Glomerular endothelial cell (primary cell): Measurements from ENCODE around the gene SLC4A5. TPM values are rescaled to one million over a fixed set of nuclear protein-coding genes. Genes with fewer than 3 reads are reported as not detected.

ENCODE experiments used
- DNase-seq: peaks from one replicate; pipeline ENCODE4 v3.0.0-alpha.2; 2011; ENCODE audit warnings: low read depth, low spot score; ENCODE audit errors: extremely low read depth
- total RNA-seq: library from RNA; depleted of rRNA; stranded (reverse); fragments of >200 nt; gene quantifications from 2 replicates; pipeline ENCODE4 v1.2.3, GENCODE V29; 2015

SLC4A5 gene
- total RNA-seq, result 0.10 and 0.18 TPM in 2 replicates

DNA sequence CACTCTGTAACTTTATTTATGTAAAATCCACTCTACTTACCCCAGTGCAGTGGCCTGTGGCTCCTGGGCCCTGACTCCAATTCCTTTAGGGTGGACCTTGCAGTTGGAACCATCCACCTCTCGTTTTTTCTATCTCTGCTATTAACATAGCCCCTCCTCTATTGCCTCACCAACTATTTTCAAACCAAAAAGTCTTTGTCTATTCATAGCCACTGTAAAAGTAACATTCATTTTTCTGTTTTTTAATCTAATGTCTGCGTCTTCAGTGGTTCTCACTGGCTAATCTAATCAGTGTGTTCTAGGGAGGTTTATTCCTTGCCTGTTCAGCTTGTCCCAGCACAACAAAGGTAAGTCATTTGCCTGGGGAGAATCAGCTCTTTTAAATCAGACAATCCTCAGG lies at the start of gene SLC4A5:
Gene SLC4A5 (minus strand): TSS at position 101 of the 400 bp plus-strand sequence. CDS start 28,393 bp downstream, outside the sequence.
- no peak for DNase-seq

DNA sequence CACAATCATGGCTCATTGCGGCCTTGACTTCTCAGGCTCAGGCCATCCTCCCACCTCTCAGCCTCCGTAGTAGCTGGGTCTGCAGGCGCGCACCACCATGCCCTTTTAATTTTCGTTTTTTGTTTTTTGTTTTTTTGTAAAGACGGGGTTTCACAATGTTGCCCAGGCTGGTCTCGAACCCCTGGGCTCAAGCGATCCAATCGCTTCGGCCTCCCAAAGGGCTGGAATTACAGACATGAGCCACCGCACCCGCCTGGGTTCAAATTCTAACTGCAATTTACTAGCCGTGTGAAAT lies 49.2 kb upstream of the SLC4A5 start:
- no peak for DNase-seq

DNA sequence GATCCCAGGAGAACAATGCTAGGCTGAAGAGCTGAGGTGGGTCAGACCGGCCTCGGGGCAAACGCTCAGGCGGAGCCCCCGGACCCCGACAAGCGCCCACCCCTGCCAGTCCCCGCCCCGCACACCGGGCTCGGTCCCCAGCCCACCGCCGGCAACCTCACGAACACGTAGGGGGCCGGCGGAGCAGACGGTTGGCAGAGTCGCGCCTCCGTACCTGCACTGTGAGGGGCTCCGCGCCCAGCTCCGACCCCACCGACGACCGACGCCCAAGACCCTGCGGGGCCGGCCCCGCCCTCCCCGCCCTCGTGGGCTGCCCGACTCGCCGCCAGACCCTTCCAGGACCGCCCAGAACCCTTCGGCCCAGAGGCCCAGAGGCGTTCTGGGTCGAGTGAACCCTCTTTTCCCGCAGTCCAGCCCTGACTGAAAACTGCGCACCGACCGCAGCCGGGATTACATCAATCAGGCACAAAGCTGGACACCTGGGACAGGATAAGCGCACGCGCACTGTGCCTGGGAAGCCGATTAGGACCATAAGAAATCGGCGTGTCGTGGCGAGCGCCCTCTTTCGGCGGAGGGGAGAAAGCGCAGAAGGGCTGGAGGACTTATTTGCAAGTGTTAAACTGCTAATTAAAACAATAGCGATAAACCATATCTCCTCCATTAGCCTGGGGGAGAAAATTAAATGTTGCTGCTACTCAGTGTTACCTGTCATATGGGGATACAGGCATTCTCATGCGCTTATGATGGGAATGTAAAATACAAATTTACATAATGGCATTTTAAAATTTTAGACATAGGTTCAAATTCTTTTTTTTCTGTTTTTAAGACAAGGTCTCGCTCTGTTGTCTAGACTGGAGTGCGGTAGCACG lies 48.6 kb upstream of the SLC4A5 start:
- peak; percentile 75 for DNase-seq

GRCh38 chr2:74391209-74391579 lies 48.0 kb upstream of the SLC4A5 start:
- DNase-seq, result no peak

DNA sequence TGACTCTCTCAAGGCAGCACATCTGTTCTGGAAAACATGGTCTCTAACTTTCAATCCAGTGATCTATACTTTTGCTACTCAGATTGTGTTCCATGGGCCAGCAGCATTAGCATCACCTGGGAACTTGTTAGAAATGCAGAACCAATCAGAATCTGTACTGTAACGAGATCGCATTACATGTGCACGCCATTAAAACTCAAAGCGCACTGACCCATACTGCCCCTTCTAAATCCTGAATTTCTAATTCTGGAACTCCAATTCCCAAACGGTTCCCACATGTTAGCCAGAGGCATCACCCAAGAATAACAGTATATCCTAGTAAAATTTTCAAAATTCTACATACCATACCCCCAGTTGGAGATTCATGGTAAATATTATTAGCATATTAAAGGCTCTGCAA lies 47.4 kb upstream of the SLC4A5 start:
- no peak for DNase-seq

- no peak for DNase-seq
Measured at GRCh38 chr2:74387346-74387745, 44.1 kb upstream of the SLC4A5 start.

GRCh38 chr2:74385396-74385795 lies 42.2 kb upstream of the SLC4A5 start:
- DNase-seq, result no peak

DNA sequence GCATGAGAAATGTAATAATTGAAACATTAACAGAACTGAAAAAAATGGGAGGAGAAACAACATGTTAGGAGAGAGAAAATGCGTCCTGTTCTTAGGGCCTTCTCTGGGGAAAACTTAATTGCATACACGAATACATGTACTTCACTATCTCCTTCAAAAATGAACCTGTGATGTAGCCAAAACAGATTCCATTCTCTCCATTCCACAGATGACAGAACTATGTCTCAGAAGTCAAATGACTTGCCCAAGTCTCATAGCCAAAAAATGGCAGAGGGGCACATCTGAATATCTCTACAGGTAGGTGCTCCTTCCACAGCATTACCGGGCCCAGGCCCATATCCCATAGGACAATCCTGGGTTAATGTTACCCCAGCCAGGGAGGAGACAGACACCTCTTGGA lies 40.8 kb upstream of the SLC4A5 start:
- DNase-seq, result no peak

- no peak for DNase-seq
Measured at GRCh38 chr2:74383254-74383653, 40.0 kb upstream of the SLC4A5 start.

- no peak for DNase-seq
Measured at GRCh38 chr2:74381751-74382150, 38.5 kb upstream of the SLC4A5 start.

GRCh38 chr2:74379851-74380789 lies 36.9 kb upstream of the SLC4A5 start, which contains the start of gene DCTN1:
Gene DCTN1, minus strand, starts transcription at chr2:74380311. Its CDS starts 274 bp downstream, at chr2:74380037.
- DNase-seq, result no peak

- DNase-seq, result no peak
Measured at GRCh38 chr2:74378007-74378406, 34.8 kb upstream of the SLC4A5 start.

GRCh38 chr2:74375838-74376237 lies 32.6 kb upstream of the SLC4A5 start:
- DNase-seq, result no peak

DNA sequence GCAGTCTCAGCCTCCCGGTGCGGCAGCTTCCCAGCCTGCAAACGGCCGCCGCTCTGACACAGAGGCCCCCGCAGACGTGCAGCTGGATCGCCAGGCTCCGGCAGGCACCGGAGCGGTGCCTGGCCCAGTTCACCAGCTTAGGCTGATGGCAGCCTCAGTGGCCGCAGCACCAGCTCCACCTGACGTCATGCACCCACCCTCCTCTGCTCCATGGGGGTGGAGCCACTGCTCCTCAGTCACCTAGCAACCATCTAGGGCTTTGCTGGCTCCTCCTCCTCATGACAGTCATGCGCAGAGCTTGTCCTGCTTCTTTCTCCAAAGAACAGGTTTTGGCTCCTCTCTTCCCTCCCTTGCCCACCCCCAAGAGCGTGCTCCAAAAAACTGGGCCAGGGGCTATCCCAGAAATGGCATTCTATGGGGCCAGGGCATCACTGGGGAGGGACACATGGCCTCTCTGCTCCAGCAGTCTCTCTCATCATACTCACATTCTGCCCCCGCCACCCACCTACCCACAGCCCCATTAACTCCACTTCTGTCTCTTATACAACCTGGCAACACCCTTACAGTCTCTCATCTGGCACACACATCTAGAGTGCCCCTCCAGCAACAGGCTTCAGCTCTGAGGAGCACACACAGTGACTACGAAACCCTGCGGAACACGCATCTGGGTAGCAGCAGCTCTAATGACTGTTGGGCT lies 31.4 kb upstream of the SLC4A5 start:
- no peak for DNase-seq

GRCh38 chr2:74373985-74374384 lies 30.8 kb upstream of the SLC4A5 start:
- no peak for DNase-seq

- no peak for DNase-seq
Measured at GRCh38 chr2:74373221-74373676, 30.0 kb upstream of the SLC4A5 start.

DNA sequence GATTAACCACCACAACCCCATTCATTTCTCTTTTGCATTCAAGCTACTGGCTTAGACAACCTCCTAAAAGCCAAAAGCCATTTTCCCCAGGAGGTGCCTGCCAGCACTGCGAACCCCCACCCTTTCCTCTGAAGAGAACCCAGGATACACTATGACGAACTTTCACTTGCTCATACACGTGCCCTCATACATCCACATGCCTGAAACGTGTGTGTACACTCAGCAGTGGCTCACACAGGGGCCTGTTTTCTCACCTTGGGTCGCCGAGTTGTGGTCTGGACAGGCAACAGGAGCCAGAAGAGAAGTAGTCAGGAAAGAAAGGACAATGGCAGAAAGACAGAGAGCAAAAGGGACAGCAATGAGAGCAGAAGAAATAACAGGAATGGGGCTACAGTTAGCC lies 29.5 kb upstream of the SLC4A5 start:
- no peak for DNase-seq

DNA sequence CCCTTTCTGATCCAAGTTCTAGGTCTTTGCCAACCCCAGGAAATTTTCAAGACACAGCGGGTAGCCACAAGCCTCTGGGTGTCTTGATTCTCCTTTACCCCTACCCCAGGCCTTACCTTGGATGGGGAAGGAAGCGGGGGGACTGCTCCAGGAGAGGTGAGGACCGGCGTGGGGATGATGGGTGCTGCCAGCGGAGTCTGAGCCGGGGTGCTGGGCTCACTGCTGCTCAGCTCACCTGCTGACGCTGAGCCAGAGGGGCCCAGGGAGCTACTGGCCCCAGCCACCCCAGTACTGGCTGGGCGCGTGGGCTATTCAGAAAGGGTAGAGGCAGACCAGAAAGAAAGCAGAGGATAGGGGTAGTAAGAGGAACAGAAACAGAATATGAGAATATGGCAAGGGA lies 28.2 kb upstream of the SLC4A5 start:
- DNase-seq, result no peak

DNA sequence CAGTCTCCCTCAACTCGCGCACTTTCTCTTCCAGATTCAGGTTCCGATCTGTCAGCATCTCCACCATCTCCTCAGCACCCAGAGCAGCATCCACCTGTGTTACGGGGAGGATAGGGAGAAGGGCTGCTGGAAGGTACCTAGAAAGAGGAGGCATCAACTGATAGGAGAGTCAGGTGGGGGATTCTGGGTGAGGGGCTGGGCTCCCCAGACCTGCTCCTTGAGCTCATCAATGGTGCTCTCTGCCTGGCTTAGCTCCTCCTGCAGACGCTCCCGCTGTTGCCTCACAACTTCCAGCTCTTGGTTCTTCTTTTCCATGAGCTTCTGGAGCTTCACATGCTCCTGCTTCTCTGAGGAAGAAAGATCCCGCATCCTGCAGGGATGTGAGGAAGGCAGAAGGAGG lies 26.8 kb upstream of the SLC4A5 start:
- no peak for DNase-seq

DNA sequence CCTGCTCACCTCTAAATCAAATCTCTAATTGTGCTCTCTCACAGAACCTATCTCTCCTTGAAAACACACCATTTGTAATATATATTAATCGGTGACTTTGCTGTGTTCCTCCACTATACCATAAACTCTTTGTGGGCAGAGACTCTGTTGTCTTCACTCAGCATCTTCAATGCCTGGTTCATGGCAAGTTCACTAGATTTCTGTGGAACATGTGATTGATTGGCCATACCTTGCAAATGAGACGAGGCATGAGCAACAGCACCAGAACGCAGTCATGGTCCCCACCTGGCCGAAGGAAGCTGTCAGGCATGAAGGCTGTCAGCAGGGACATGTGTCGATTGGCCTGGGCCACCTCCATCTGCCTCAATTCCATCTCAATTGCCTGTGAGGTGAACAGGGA lies 25.3 kb upstream of the SLC4A5 start:
- no peak for DNase-seq

- no peak for DNase-seq
Measured at GRCh38 chr2:74367789-74368188, 24.6 kb upstream of the SLC4A5 start.
